ENCODE measurements around the gene ST7.

- TF ChIP-seq CTCF (IDR thresholded peaks at IDR 0.05; ENCODE audit: poor library complexity) (no peak), EZH2 (IDR thresholded peaks at IDR 0.05; ENCODE audit: borderline replicate concordance) (no peak), EZH2phosphoT487 (IDR thresholded peaks at IDR 0.05; ENCODE audit: low read depth, severe bottlenecking, unreplicated experiment) (no peak)
Measured at GRCh38 chr7:117035465-117035862, 82.2 kb downstream of the ST7 start.

Measured in hepatocyte (in vitro differentiated cells).